ENCODE results near the gene RAB31. TPM values are rescaled to one million over a fixed set of nuclear protein-coding genes. Genes with fewer than 3 reads are reported as not detected.

RAB31 gene
- total RNA-seq, 1 donor from 2014 or later: 47.7 TPM

- TF ChIP-seq CTCF (IDR thresholded peaks at IDR 0.05; ENCODE audit: insufficient read depth, low read length, severe bottlenecking): no peak
- no peaks in the 10 kb centered on the region for H3K36me3 ChIP-seq (ENCODE audit: control insufficient read depth, insufficient read depth, low read length)
- H3K27me3 ChIP-seq (ENCODE audit: control insufficient read depth, insufficient read depth, low read length): no peaks in the 10 kb centered on the region
- no peak for FAIRE-seq
- DNase-seq (ENCODE audit: low read depth): no peak
- no peak overlapping the region for H3K4me3 ChIP-seq (ENCODE audit: low read depth, low read length)
Observed at GRCh38 chr18:9694952-9695495, 13.1 kb upstream of the RAB31 start.

- DNase-seq (ENCODE audit: low read depth) (no peak), FAIRE-seq (no peak)
- Histone ChIP-seq H3K27me3 (ENCODE audit: control insufficient read depth, insufficient read depth, low read length) (no peaks in the 10 kb centered on the region), H3K4me3 (ENCODE audit: low read depth, low read length) (no peak overlapping the region), H3K36me3 (ENCODE audit: control insufficient read depth, insufficient read depth, low read length) (no peaks in the 10 kb centered on the region)
- TF ChIP-seq CTCF (IDR thresholded peaks at IDR 0.05; ENCODE audit: insufficient read depth, low read length, severe bottlenecking): no peak
Observed at GRCh38 chr18:9695605-9696004, 12.5 kb upstream of the RAB31 start.

DNA sequence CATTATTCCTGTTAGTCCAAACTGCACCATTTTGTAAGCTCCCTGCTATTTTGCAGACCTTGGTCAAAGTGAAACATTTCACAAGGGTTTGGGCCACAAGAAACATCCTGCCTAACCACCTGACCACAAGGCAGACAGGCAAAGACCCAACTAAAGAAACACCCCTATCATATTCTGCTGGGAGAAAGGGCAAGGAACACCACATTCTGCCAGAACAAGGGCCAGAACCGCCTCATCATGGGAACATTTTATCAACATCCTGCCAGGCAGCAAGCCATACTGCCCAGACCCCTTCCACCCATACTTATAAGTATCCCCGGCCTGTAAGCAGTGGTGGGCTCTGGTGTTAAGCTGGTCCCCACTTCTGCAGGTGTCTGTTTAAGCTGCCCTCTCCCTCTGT is 12.0 kb upstream of the RAB31 start:
- Histone ChIP-seq H3K36me3 (ENCODE audit: control insufficient read depth, insufficient read depth, low read length) (no peaks in the 10 kb centered on the region), H3K27me3 (ENCODE audit: control insufficient read depth, insufficient read depth, low read length) (no peaks in the 10 kb centered on the region), H3K4me3 (ENCODE audit: low read depth, low read length) (no peak overlapping the region)
- DNase-seq (ENCODE audit: low read depth) (no peak), FAIRE-seq (no peak)
- TF ChIP-seq CTCF (IDR thresholded peaks at IDR 0.05; ENCODE audit: insufficient read depth, low read length, severe bottlenecking): no peak

DNA sequence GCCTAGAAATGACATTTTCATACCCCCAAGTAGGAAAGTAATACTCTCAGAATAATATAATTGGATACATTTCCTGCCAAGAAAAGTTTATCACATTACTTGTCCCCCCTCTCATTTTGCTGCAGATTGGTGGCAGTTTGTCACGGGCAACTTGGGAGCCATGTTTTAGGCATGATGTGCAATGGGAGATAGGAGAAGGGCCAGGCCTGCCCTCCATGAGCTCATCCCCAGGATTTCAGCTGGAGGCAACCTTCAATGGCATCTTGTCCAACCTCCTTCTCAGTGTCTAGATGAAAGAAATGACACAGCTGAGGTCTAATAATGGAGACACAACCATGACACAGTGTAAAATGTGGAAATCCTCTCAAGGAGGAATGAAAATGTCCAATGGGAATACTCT is 11.4 kb upstream of the RAB31 start:
- no peak for DNase-seq (ENCODE audit: low read depth)

DNA sequence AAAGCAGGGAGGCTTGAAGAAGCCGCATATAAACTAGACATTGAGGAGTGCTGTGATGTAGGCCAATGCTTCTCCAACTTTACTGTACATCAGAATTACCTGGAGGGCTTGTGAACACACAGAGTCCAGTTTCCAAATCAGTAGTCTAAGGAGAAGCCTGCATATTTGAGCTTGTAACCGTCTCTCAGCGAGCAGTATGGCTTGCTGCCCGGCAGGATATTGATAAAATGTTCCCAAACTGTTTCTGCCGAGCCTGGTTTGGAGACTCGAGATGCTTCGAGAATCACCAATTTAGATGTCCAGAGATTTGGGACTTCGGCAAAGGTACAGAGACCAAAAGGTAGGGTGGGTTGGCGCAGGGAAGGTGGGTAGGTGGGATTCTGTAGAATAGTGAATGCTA is 11.0 kb upstream of the RAB31 start:
- TF ChIP-seq CTCF (IDR thresholded peaks at IDR 0.05; ENCODE audit: insufficient read depth, low read length, severe bottlenecking): no peak
- no peaks in the 10 kb centered on the region for H3K36me3 ChIP-seq (ENCODE audit: control insufficient read depth, insufficient read depth, low read length)
- no peak overlapping the region for H3K4me3 ChIP-seq (ENCODE audit: low read depth, low read length)
- no peaks in the 10 kb centered on the region for H3K27me3 ChIP-seq (ENCODE audit: control insufficient read depth, insufficient read depth, low read length)
- FAIRE-seq (no peak), DNase-seq (ENCODE audit: low read depth) (no peak)

More for the DNA sequence above, 11.4 kb upstream of the RAB31 start:
- TF ChIP-seq CTCF (IDR thresholded peaks at IDR 0.05; ENCODE audit: insufficient read depth, low read length, severe bottlenecking): no peak
- Histone ChIP-seq H3K36me3 (ENCODE audit: control insufficient read depth, insufficient read depth, low read length) (no peaks in the 10 kb centered on the region), H3K4me3 (ENCODE audit: low read depth, low read length) (no peak overlapping the region), H3K27me3 (ENCODE audit: control insufficient read depth, insufficient read depth, low read length) (no peaks in the 10 kb centered on the region)
- no peak for FAIRE-seq

DNA sequence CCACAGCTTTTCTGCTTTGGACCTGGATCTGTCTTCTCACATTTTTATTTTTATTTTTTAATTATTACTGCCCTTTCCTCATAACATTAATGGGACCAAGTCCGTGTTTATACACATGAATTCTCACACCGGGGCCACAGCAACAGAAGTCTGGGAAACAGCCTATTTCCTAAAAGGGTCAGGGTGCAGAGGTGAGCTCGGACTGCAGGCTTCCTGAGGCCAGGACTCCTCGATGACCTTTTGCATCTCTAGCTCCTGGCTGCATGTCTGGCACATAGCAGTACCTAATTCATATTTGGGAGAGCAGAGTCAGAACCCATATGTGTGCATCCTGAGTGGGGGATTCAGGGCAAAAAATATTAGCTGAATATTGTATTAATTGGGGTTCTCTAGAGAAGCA is 9.6 kb upstream of the RAB31 start:
- Histone ChIP-seq H3K4me3 (ENCODE audit: low read depth, low read length) (no peak overlapping the region), H3K36me3 (ENCODE audit: control insufficient read depth, insufficient read depth, low read length) (no peaks in the 10 kb centered on the region), H3K27me3 (ENCODE audit: control insufficient read depth, insufficient read depth, low read length) (no peaks in the 10 kb centered on the region)
- DNase-seq (ENCODE audit: low read depth): no peak
- FAIRE-seq: no peak
- TF ChIP-seq CTCF (IDR thresholded peaks at IDR 0.05; ENCODE audit: insufficient read depth, low read length, severe bottlenecking): no peak
